GM12874 (cell line): ENCODE data around the gene MAGI1.

Source experiments
- CTCF ChIP-seq: IDR thresholded peaks from 2 replicates; pipeline ENCODE4 v1.5.1; 2011; ENCODE audit warnings: low read depth, mild to moderate bottlenecking, control low read depth, low read length, moderate library complexity; ENCODE audit not compliant: insufficient read depth

Gene MAGI1

DNA sequence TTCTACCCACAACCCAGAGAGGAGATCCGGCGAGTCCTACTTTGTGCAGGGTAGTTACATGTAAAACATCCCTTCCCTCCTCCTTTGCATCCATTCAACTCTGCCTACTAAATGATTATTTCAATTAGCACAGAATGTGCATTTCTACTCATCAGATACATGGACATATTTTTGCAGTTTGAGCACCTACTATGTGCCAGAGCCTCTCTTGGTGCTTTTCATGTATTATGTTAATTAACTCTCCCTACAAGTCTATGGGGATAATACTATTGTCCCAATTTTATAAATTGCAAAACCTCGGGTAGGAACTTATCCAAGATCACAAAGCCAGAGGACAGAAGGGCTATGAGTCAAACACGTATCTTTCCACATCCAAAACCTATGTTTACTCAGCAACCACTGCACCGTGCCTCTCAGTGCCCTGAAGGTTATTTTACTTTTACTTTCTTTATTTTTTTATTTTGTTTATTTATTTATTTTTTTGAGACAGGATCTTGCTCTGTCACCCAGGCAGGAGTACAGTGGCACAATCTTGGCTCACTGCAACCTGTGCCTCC, 432.8 kb downstream of the MAGI1 start:
- no peak for TF ChIP-seq CTCF

GRCh38 chr3:65604863-65605526, 433.7 kb downstream of the MAGI1 start:
- no peak for TF ChIP-seq CTCF

GRCh38 chr3:65603631-65604030, 435.1 kb downstream of the MAGI1 start:
- no peak for TF ChIP-seq CTCF

- TF ChIP-seq CTCF: no peak
These were observed 437.8 kb downstream of the MAGI1 start for GRCh38 chr3:65600888-65601287.

- TF ChIP-seq CTCF: no peak
These were observed 440.7 kb downstream of the MAGI1 start for GRCh38 chr3:65597952-65598413.

GRCh38 chr3:65597226-65597951, 441.3 kb downstream of the MAGI1 start:
- TF ChIP-seq CTCF: no peak

GRCh38 chr3:65596571-65597225, 442.0 kb downstream of the MAGI1 start:
- no peak for TF ChIP-seq CTCF
